K562 (cell line): Measurements from ENCODE around the gene PLCB4. TPM values are rescaled to one million over a fixed set of nuclear protein-coding genes. Genes with fewer than 3 reads are reported as not detected.

Source experiments
- ATAC-seq: fragments of 200-7000 bp; cut with Tn5 transposase; 3 replicates; pipeline ENCODE4 v1.9.1; 2020; ENCODE audit warnings: moderate library complexity
- BruUV-seq: library from RNA; stranded (reverse); fragments of 400-500 nt; replicated peaks from 2 replicates; lab custom pipeline; 2021; lab: Mats Ljungman, UMichigan
- CTCF ChIA-PET: fragments of 300-600 bp; formaldehyde crosslinking; extraction: SDS; loops from one replicate; lab custom pipeline; 2021; ENCODE audit warnings: low intra/inter-chr PET ratio; lab: Yijun Ruan, JAX
- POLR2A ChIA-PET: fragments of 300-600, 350-650 bp; sonication (Branson Sonifier 250); formaldehyde crosslinking; extraction: SDS; loops from one replicate; lab custom pipeline; 2021; ENCODE audit warnings: antibody characterized with exemption, inconsistent platforms; lab: Yijun Ruan, JAX
- DNase-seq, 4 experiments: peaks; one replicate each; pipeline versions ENCODE4 v3.0.0 to v3.0.0-alpha.2; 2011 to 2018; ENCODE audit warnings: low spot score in 3 of 4, mixed read lengths in 3 of 4; ENCODE audit errors: extremely low read depth in 1 of 4
- FAIRE-seq: peaks from 2 replicates; lab custom pipeline; 2011; peaks lifted over from hg19 to GRCh38; lab: Jason Lieb, UNC
- H2AFZ ChIP-seq: 2 replicates; pipeline ENCODE4 v1.6.0; 2011; ENCODE audit warnings: low read depth, low read length, control low read depth, inconsistent platforms
- H3K27ac ChIP-seq: fragments of 200-600 bp; 3 replicates; pipeline ENCODE4 v1.8.0; 2011; ENCODE audit warnings: low read depth, mild to moderate bottlenecking, control low read depth, inconsistent platforms, low read length, moderate library complexity, mixed read lengths; ENCODE audit errors: extremely low read depth
- H3K27me3 ChIP-seq, 2 experiments: fragments of 300-600 bp in 1 of 2; 2 replicates in 1 of 2; 3 replicates in 1 of 2; pipeline versions ENCODE4 v1.6.0 to v1.8.0; 2011; ENCODE audit warnings: inconsistent platforms in 2 of 2, low read length in 2 of 2, mild to moderate bottlenecking in 1 of 2, mixed read lengths in 1 of 2, moderate library complexity in 1 of 2; ENCODE audit not compliant: control insufficient read depth in 2 of 2, insufficient read depth in 2 of 2
- H3K36me3 ChIP-seq: fragments of 300-600 bp; 3 replicates; pipeline ENCODE4 v1.8.0; 2011; ENCODE audit warnings: mild to moderate bottlenecking, low read length, inconsistent platforms; ENCODE audit not compliant: control insufficient read depth, insufficient read depth
- H3K4me1 ChIP-seq, 2 experiments: fragments of 200-600 bp in 1 of 2; replicated peaks in 1 of 2; 2 replicates in 1 of 2; 3 replicates in 1 of 2; pipeline versions ENCODE4 v1.5.1 to v1.8.0; 2011; ENCODE audit warnings: inconsistent platforms in 2 of 2, low read length in 2 of 2, mild to moderate bottlenecking in 1 of 2, mixed read lengths in 1 of 2, moderate library complexity in 1 of 2; ENCODE audit not compliant: control insufficient read depth in 2 of 2, insufficient read depth in 2 of 2
- H3K4me2 ChIP-seq: 2 replicates; pipeline ENCODE4 v1.6.1; 2011; ENCODE audit warnings: low read length, control low read depth, inconsistent platforms, mixed read lengths; ENCODE audit not compliant: insufficient read depth
- H3K4me3 ChIP-seq: fragments of 200-600 bp; sonication (generic), shearing (Covaris generic); 2 replicates; pipeline ENCODE4 v1.5.1; 2016; ENCODE audit warnings: control low read depth, inconsistent platforms
- H3K79me2 ChIP-seq: fragments of 200-600 bp; 3 replicates; pipeline ENCODE4 v1.8.0; 2011; ENCODE audit warnings: low read length, inconsistent platforms; ENCODE audit not compliant: control insufficient read depth, insufficient read depth
- H3K9ac ChIP-seq, 2 experiments: 2 replicates each; pipeline versions ENCODE4 v1.6.0 to v1.6.1; 2011; ENCODE audit warnings: low read depth in 2 of 2, low read length in 2 of 2, control low read depth in 1 of 2, inconsistent platforms in 1 of 2, mild to moderate bottlenecking in 1 of 2, mixed read lengths in 1 of 2; ENCODE audit not compliant: insufficient read depth in 1 of 2
- H3K9me1 ChIP-seq: one replicate; pipeline ENCODE4 v1.6.0; 2011; ENCODE audit warnings: inconsistent platforms, mild to moderate bottlenecking, low read length, moderate library complexity; ENCODE audit not compliant: control insufficient read depth, insufficient read depth
- H3K9me3 ChIP-seq: replicated peaks from 2 replicates; pipeline ENCODE4 v1.5.1; 2011; ENCODE audit warnings: low read depth, low read length, inconsistent platforms; ENCODE audit not compliant: control insufficient read depth, insufficient read depth
- H4K20me1 ChIP-seq: replicated peaks from 2 replicates; pipeline ENCODE4 v1.6.1; 2011; ENCODE audit warnings: low read length, inconsistent platforms, mixed read lengths; ENCODE audit not compliant: control insufficient read depth, insufficient read depth
- POLR3A ChIP-seq: IDR thresholded peaks from 2 replicates; pipeline ENCODE4 v1.6.1; 2011; ENCODE audit warnings: borderline replicate concordance, mild to moderate bottlenecking, moderate library complexity; ENCODE audit not compliant: insufficient read length, insufficient read depth; ENCODE audit errors: extremely low read depth
- TRIM24 ChIP-seq, 2 experiments: fragments of 450-650 bp; IDR thresholded peaks; 2 replicates each; pipeline ENCODE4 v1.6.1; 2016
- WGBS: fragments of 100-300 bp; shearing (Covaris generic); methylation state at CpG from one replicate; pipeline ENCODE4 v1.1.6; 2016; ENCODE audit warnings: low coverage, mixed read lengths; ENCODE audit not compliant: insufficient coverage; ENCODE audit errors: missing lambda C conversion rate; 5-methylcytosine and 5-hydroxymethylcytosine counted together
- in situ Hi-C: fragments of 300-500 bp; cut with MboI; formaldehyde crosslinking; loops from 4 replicates; pipeline ENCODE4 v1.15.0; 2018; ENCODE audit warnings: inconsistent platforms, mixed read lengths
- intact Hi-C: fragments of 100-400 bp; cut with micrococcal nuclease; formaldehyde crosslinking; loops from 2 replicates; pipeline ENCODE4 v1.14.2; 2022
- polyA plus RNA-seq, 8 experiments: library from polyadenylated mRNA; depleted of rRNA in 4 of 8; stranded (reverse) in 5 of 8; unstranded in 3 of 8; fragments of >200 nt; fragmentation: Nextera tagmentation in 2 of 8; fragmentation: Illumina TruSeq in 1 of 8; extraction: Ambion mirVana in 2 of 8; extraction: Trizol in 1 of 8; gene quantifications; 2 replicates each; pipeline versions ENCODE4 v1.2.1 to v1.2.3, GENCODE V29; 2011 to 2014; ENCODE audit warnings: inconsistent platforms in 1 of 8, missing spikeins in 1 of 8
- total RNA-seq, 7 experiments: library from RNA; depleted of rRNA in 6 of 7; stranded (reverse); fragments of >200 nt in 6 of 7; fragmentation: Illumina TruSeq in 2 of 7; extraction: Trizol in 2 of 7; gene quantifications; 2 replicates each; pipeline versions ENCODE4 v1.2.1 to v1.2.3, GENCODE V29; 2011 to 2021; ENCODE audit warnings: low replicate concordance in 1 of 7
- TF ChIP-seq, protein P1 (sequence below): fragments of 250-450 bp; sonication (Bioruptor Pico); IDR thresholded peaks from 2 replicates; pipeline ENCODE4 v1.4.0; 2020; ENCODE audit warnings: mild to moderate bottlenecking, moderate library complexity

Gene PLCB4
- total and polyA plus RNA-seq, 9 of the 15 experiments (the other 6 are each of a cell fraction or from before 2014, with no cell fraction given) = 0.20 to 2.9 (median 0.52) TPM

DNA sequence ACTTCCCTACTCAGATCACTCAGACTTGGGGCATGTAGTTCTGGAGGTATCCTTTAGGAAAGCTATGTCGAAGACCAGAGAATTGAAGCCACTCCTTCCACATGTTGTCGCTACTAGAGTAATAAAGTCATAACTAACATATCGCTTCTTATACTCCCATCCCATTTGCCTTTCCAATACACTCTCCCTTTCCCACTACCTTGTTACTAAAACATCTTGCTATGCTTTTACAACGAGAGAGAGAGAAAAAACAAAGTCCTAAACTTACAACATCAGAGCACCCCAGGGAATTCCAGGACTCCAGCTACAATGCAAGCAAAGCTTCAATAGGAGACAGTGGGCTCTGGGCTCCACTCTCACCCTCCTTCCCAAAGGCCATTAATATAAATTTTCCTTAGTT lies 440.4 kb downstream of the PLCB4 start:
- no peak overlapping the region for H3K4me3 ChIP-seq
- H3K4me1 ChIP-seq = no peaks in the 10 kb centered on the region
- DNase-seq = no peak
- ATAC-seq = no peak
- TF ChIP-seq, protein P1, sequence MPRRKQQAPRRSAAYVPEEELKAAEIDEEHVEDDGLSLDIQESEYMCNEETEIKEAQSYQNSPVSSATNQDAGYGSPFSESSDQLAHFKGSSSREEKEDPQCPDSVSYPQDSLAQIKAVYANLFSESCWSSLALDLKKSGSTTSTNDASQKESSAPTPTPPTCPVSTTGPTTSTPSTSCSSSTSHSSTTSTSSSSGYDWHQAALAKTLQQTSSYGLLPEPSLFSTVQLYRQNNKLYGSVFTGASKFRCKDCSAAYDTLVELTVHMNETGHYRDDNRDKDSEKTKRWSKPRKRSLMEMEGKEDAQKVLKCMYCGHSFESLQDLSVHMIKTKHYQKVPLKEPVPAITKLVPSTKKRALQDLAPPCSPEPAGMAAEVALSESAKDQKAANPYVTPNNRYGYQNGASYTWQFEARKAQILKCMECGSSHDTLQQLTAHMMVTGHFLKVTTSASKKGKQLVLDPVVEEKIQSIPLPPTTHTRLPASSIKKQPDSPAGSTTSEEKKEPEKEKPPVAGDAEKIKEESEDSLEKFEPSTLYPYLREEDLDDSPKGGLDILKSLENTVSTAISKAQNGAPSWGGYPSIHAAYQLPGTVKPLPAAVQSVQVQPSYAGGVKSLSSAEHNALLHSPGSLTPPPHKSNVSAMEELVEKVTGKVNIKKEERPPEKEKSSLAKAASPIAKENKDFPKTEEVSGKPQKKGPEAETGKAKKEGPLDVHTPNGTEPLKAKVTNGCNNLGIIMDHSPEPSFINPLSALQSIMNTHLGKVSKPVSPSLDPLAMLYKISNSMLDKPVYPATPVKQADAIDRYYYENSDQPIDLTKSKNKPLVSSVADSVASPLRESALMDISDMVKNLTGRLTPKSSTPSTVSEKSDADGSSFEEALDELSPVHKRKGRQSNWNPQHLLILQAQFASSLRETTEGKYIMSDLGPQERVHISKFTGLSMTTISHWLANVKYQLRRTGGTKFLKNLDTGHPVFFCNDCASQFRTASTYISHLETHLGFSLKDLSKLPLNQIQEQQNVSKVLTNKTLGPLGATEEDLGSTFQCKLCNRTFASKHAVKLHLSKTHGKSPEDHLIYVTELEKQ = no peak
- no peak for TF ChIP-seq POLR3A
- no peak for TF ChIP-seq TRIM24 (IDR thresholded peaks at IDR 0.05)
- H4K20me1 ChIP-seq = no peaks in the 10 kb centered on the region
- no peak overlapping the region for H3K9ac ChIP-seq
- BruUV-seq = no TSS peak
- WGBS = 0% methylated on average over 3 of the region's 4 CpGs
- H2AFZ ChIP-seq = no peak overlapping the region
- in situ Hi-C loops = no loop called here
- H3K9me3 ChIP-seq = no peaks in the 10 kb centered on the region
- H3K27ac ChIP-seq = no peak overlapping the region
- intact Hi-C loops = no loop called here
- CTCF ChIA-PET = interaction anchor here (0.6 kb wide), 1 partner anchor 29 kb away, joined by 4 read pairs; no protein-coding TSS in a partner anchor
- POLR2A ChIA-PET = no interaction called here
- no peaks in the 10 kb centered on the region for H3K9me1 ChIP-seq
- H3K36me3 ChIP-seq = no peaks in the 10 kb centered on the region
- no peak for FAIRE-seq
- no peak overlapping the region for H3K4me2 ChIP-seq
- H3K27me3 ChIP-seq = peaks cover 0 to 18% of the 10 kb centered on the region in 2 experiments; a peak in 2 of 5 replicates
- H3K79me2 ChIP-seq = no peaks in the 10 kb centered on the region
